ENCODE measurements around the gene TFRC. TPM values are rescaled to one million over a fixed set of nuclear protein-coding genes. Genes with fewer than 3 reads are reported as not detected.
"Not testable (repeated sequence)": the region's sequence is repeated elsewhere in the genome, so short reads cannot be mapped to it uniquely, and the experiment has no call there.

Gene TFRC
- total RNA-seq, 5 donors from 2014 or later (not counting 1 experiment from before 2014, with no cell fraction given) = 71.3 to 162 (median 73.0) TPM

- H3K36me3 ChIP-seq (ENCODE audit: control insufficient read depth in 2 of 2, extremely low read depth in 1 of 2, insufficient read depth in 1 of 2, low read length in 1 of 2) = no peaks in the 10 kb centered on the region
- H3K4me3 Mint-ChIP-seq = no peak overlapping the region
- peaks cover 0 to 2% of the 10 kb centered on the region in 2 experiments for H3K4me1 ChIP-seq (ENCODE audit: control insufficient read depth in 1 of 2, extremely low read depth in 1 of 2, insufficient read depth in 2 of 2, low read length in 2 of 2)
- DNase-seq (no peak), ATAC-seq (replicated peaks in 1 of 4) (no peak)
- H3K27ac ChIP-seq (ENCODE audit: low read length) = no peak overlapping the region
- H3K9me3 ChIP-seq = no peaks in the 10 kb centered on the region
- peaks cover 8 to 13% of the 10 kb centered on the region in 2 donors for H3K27me3 Mint-ChIP-seq
- H3K4me3 ChIP-seq (ENCODE audit: control insufficient read depth in 1 of 2, extremely low read depth in 1 of 2, low read length in 1 of 2) = no peak overlapping the region
- ChIA-PET CTCF (no interaction called here), POLR2A (no interaction called here)
- H3K4me1 Mint-ChIP-seq = no peaks in the 10 kb centered on the region
- peaks cover 0 to 19% of the 10 kb centered on the region in 2 experiments for H3K27me3 ChIP-seq (replicated peaks in 1 of 2; ENCODE audit: control insufficient read depth in 2 of 2, extremely low read depth in 1 of 2, insufficient read depth in 2 of 2, low read length in 1 of 2)
- H3K36me3 Mint-ChIP-seq = peaks cover 5% of the 10 kb centered on the region
- 83% methylated on average over 8 of the region's 9 CpGs for WGBS (ENCODE audit: insufficient coverage)
- H3K9me3 Mint-ChIP-seq = peaks cover 0 to 15% (median 13%) of the 10 kb centered on the region in 3 donors
- H3K27ac Mint-ChIP-seq = no peak overlapping the region
These were observed 73.0 kb downstream of the TFRC start for GRCh38 chr3:196008929-196009328.

- Histone ChIP-seq H3K9me3 (no peaks in the 10 kb centered on the region), H3K27me3 (replicated peaks in 1 of 2; ENCODE audit: control insufficient read depth in 2 of 2, extremely low read depth in 1 of 2, insufficient read depth in 2 of 2, low read length in 1 of 2) (peaks cover 0 to 16% of the 10 kb centered on the region in 2 experiments), H3K36me3 (ENCODE audit: control insufficient read depth in 2 of 2, extremely low read depth in 1 of 2, insufficient read depth in 1 of 2, low read length in 1 of 2) (no peaks in the 10 kb centered on the region), H3K4me1 (ENCODE audit: control insufficient read depth in 1 of 2, extremely low read depth in 1 of 2, insufficient read depth in 2 of 2, low read length in 2 of 2) (no peaks in the 10 kb centered on the region), H3K27ac (ENCODE audit: low read length) (no peak overlapping the region), H3K4me3 (ENCODE audit: control insufficient read depth in 1 of 2, extremely low read depth in 1 of 2, low read length in 1 of 2) (no peak overlapping the region)
- DNase-seq = no peak
- POLR2A ChIA-PET = no interaction called here
- CTCF ChIA-PET = no interaction called here
- H3K4me1 Mint-ChIP-seq = no peaks in the 10 kb centered on the region
- no peak for ATAC-seq (replicated peaks in 1 of 4)
- H3K27me3 Mint-ChIP-seq = peaks cover 8 to 13% of the 10 kb centered on the region in 2 donors
- H3K36me3 Mint-ChIP-seq = peaks cover 5% of the 10 kb centered on the region
- peaks cover 0 to 15% (median 13%) of the 10 kb centered on the region in 3 donors for H3K9me3 Mint-ChIP-seq
- no peak overlapping the region for H3K4me3 Mint-ChIP-seq
- H3K27ac Mint-ChIP-seq = no peak overlapping the region
- WGBS (ENCODE audit: insufficient coverage) = 94% methylated on average over 11 of the region's 18 CpGs
These were observed 73.5 kb downstream of the TFRC start for GRCh38 chr3:196008387-196008786.

GRCh38 chr3:196007744-196008335 is 74.0 kb downstream of the TFRC start:
- H3K36me3 Mint-ChIP-seq = peaks cover 5% of the 10 kb centered on the region
- H3K27me3 Mint-ChIP-seq = peaks cover 8 to 13% of the 10 kb centered on the region in 2 donors
- Histone ChIP-seq H3K9me3 (no peaks in the 10 kb centered on the region), H3K4me3 (ENCODE audit: control insufficient read depth in 1 of 2, extremely low read depth in 1 of 2, low read length in 1 of 2) (no peak overlapping the region), H3K27ac (ENCODE audit: low read length) (no peak overlapping the region), H3K36me3 (ENCODE audit: control insufficient read depth in 2 of 2, extremely low read depth in 1 of 2, insufficient read depth in 1 of 2, low read length in 1 of 2) (no peaks in the 10 kb centered on the region), H3K27me3 (replicated peaks in 1 of 2; ENCODE audit: control insufficient read depth in 2 of 2, extremely low read depth in 1 of 2, insufficient read depth in 2 of 2, low read length in 1 of 2) (peaks cover 0 to 16% of the 10 kb centered on the region in 2 experiments), H3K4me1 (ENCODE audit: control insufficient read depth in 1 of 2, extremely low read depth in 1 of 2, insufficient read depth in 2 of 2, low read length in 2 of 2) (no peaks in the 10 kb centered on the region)
- DNase-seq (no peak), ATAC-seq (replicated peaks in 1 of 4) (no peak)
- peaks cover 0 to 15% (median 13%) of the 10 kb centered on the region in 3 donors for H3K9me3 Mint-ChIP-seq
- ChIA-PET POLR2A (no interaction called here), CTCF (no interaction called here)
- WGBS (ENCODE audit: insufficient coverage) = 60% methylated on average over 10 of the region's 11 CpGs
- no peak overlapping the region for H3K27ac Mint-ChIP-seq
- no peak overlapping the region for H3K4me3 Mint-ChIP-seq
- H3K4me1 Mint-ChIP-seq = no peaks in the 10 kb centered on the region

- peaks cover 16 to 22% of the 10 kb centered on the region in 2 donors for H3K27me3 Mint-ChIP-seq
- H3K4me3 Mint-ChIP-seq; H3K36me3 Mint-ChIP-seq; ATAC-seq (replicated peaks in 1 of 4); H3K4me3 ChIP-seq (ENCODE audit: control insufficient read depth in 1 of 2, extremely low read depth in 1 of 2, low read length in 1 of 2); DNase-seq; H3K9me3 Mint-ChIP-seq; H3K4me1 Mint-ChIP-seq; H3K27ac Mint-ChIP-seq; H3K36me3 ChIP-seq (ENCODE audit: control insufficient read depth in 2 of 2, extremely low read depth in 1 of 2, insufficient read depth in 1 of 2, low read length in 1 of 2); POLR2A ChIA-PET; H3K27ac ChIP-seq (ENCODE audit: low read length); CTCF ChIA-PET; H3K4me1 ChIP-seq (ENCODE audit: control insufficient read depth in 1 of 2, extremely low read depth in 1 of 2, insufficient read depth in 2 of 2, low read length in 2 of 2); H3K9me3 ChIP-seq: not testable (repeated sequence)
- WGBS (ENCODE audit: insufficient coverage) = 83% methylated on average over 6 of the region's 10 CpGs
- peaks cover 0 to 29% of the 10 kb centered on the region in 2 experiments for H3K27me3 ChIP-seq (replicated peaks in 1 of 2; ENCODE audit: control insufficient read depth in 2 of 2, extremely low read depth in 1 of 2, insufficient read depth in 2 of 2, low read length in 1 of 2)
These were observed 76.6 kb downstream of the TFRC start for GRCh38 chr3:196005338-196005737.

GRCh38 chr3:196004359-196005052 is 77.4 kb downstream of the TFRC start:
- H3K27ac Mint-ChIP-seq; H3K4me3 Mint-ChIP-seq; H3K9me3 Mint-ChIP-seq; H3K27ac ChIP-seq (ENCODE audit: low read length); POLR2A ChIA-PET; H3K36me3 ChIP-seq (ENCODE audit: control insufficient read depth in 2 of 2, extremely low read depth in 1 of 2, insufficient read depth in 1 of 2, low read length in 1 of 2); H3K4me1 Mint-ChIP-seq; H3K4me3 ChIP-seq (ENCODE audit: control insufficient read depth in 1 of 2, extremely low read depth in 1 of 2, low read length in 1 of 2); H3K4me1 ChIP-seq (ENCODE audit: control insufficient read depth in 1 of 2, extremely low read depth in 1 of 2, insufficient read depth in 2 of 2, low read length in 2 of 2); H3K36me3 Mint-ChIP-seq; ATAC-seq (replicated peaks in 1 of 4); DNase-seq; H3K9me3 ChIP-seq: not testable (repeated sequence)
- 77% methylated on average over 14 of the region's 17 CpGs for WGBS (ENCODE audit: insufficient coverage)
- peaks cover 23 to 24% of the 10 kb centered on the region in 2 donors for H3K27me3 Mint-ChIP-seq
- peaks cover 0 to 36% of the 10 kb centered on the region in 2 experiments for H3K27me3 ChIP-seq (replicated peaks in 1 of 2; ENCODE audit: control insufficient read depth in 2 of 2, extremely low read depth in 1 of 2, insufficient read depth in 2 of 2, low read length in 1 of 2)
- CTCF ChIA-PET = interaction anchor here in 1 of 2 donors (0.8 kb wide), 1 partner anchor 63 kb away, joined by 3 read pairs; no protein-coding TSS in a partner anchor

- ChIA-PET POLR2A (interaction anchor here in 1 of 2 donors (0.7 kb wide), 1 partner anchor 69 kb away, joined by 3 read pairs; no protein-coding TSS in a partner anchor), CTCF (interaction anchor here in 1 of 2 donors (0.8 kb wide), 1 partner anchor 62 kb away, joined by 3 read pairs; no protein-coding TSS in a partner anchor)
- Mint-ChIP-seq H3K27me3 (peaks cover 24 to 28% of the 10 kb centered on the region in 2 donors), H3K4me3 (no peak overlapping the region), H3K9me3 (no peaks in the 10 kb centered on the region), H3K4me1 (no peaks in the 10 kb centered on the region), H3K27ac (no peak overlapping the region), H3K36me3 (no peaks in the 10 kb centered on the region)
- WGBS (ENCODE audit: insufficient coverage) = 88% methylated on average over 12 of the region's 12 CpGs
- Histone ChIP-seq H3K4me1 (ENCODE audit: control insufficient read depth in 1 of 2, extremely low read depth in 1 of 2, insufficient read depth in 2 of 2, low read length in 2 of 2) (no peaks in the 10 kb centered on the region), H3K9me3 (no peaks in the 10 kb centered on the region), H3K27ac (ENCODE audit: low read length) (no peak overlapping the region), H3K4me3 (ENCODE audit: control insufficient read depth in 1 of 2, extremely low read depth in 1 of 2, low read length in 1 of 2) (no peak overlapping the region), H3K27me3 (replicated peaks in 1 of 2; ENCODE audit: control insufficient read depth in 2 of 2, extremely low read depth in 1 of 2, insufficient read depth in 2 of 2, low read length in 1 of 2) (peaks cover 0 to 35% of the 10 kb centered on the region in 2 experiments), H3K36me3 (ENCODE audit: control insufficient read depth in 2 of 2, extremely low read depth in 1 of 2, insufficient read depth in 1 of 2, low read length in 1 of 2) (no peaks in the 10 kb centered on the region)
- no peak for ATAC-seq (replicated peaks in 1 of 4)
- no peak for DNase-seq
These were observed 78.3 kb downstream of the TFRC start for GRCh38 chr3:196003611-196004010.
